Umbilical cord (tissue), 2 donors: ENCODE results near the gene ZNF692. TPM values are rescaled to one million over a fixed set of nuclear protein-coding genes. Genes with fewer than 3 reads are reported as not detected.

ENCODE experiments used
- DNase-seq: peaks from one replicate; pipeline ENCODE4 v3.0.0-alpha.2; 2015; ENCODE audit warnings: low spot score
- total RNA-seq: library from RNA; depleted of rRNA; stranded (reverse); fragments of >200 nt; gene quantifications from one replicate; pipeline ENCODE4 v1.2.3, GENCODE V29; 2014; ENCODE audit warnings: low replicate concordance; ENCODE audit not compliant: insufficient read depth

ZNF692 gene
- total RNA-seq, 1 donor from 2014 or later, result 40.0 TPM

- no peak for DNase-seq
These were observed 33.3 kb downstream of the ZNF692 start for GRCh38 chr1:248825573-248825908.

GRCh38 chr1:248825136-248825535 lies 33.7 kb downstream of the ZNF692 start:
- no peak for DNase-seq

- no peak for DNase-seq
These were observed 34.2 kb downstream of the ZNF692 start for GRCh38 chr1:248824701-248825100.

- no peak for DNase-seq
These were observed 34.6 kb downstream of the ZNF692 start for GRCh38 chr1:248824301-248824700.

GRCh38 chr1:248823517-248824001 lies 35.3 kb downstream of the ZNF692 start:
- DNase-seq, result no peak

- DNase-seq, result no peak
These were observed 36.5 kb downstream of the ZNF692 start for GRCh38 chr1:248822148-248823032.

- no peak for DNase-seq
These were observed 37.2 kb downstream of the ZNF692 start for GRCh38 chr1:248821641-248822040.

GRCh38 chr1:248821101-248821500 lies 37.8 kb downstream of the ZNF692 start:
- DNase-seq, result no peak

GRCh38 chr1:248820041-248820585 lies 38.8 kb downstream of the ZNF692 start:
- no peak for DNase-seq

GRCh38 chr1:248818505-248819374 lies 40.1 kb downstream of the ZNF692 start:
- no peak for DNase-seq

GRCh38 chr1:248817065-248817464 lies 41.8 kb downstream of the ZNF692 start:
- DNase-seq, result no peak

GRCh38 chr1:248816042-248816851 lies 42.6 kb downstream of the ZNF692 start:
- no peak for DNase-seq

- no peak for DNase-seq
These were observed 43.4 kb downstream of the ZNF692 start for GRCh38 chr1:248815407-248816034.

- DNase-seq, result no peak
These were observed 44.5 kb downstream of the ZNF692 start for GRCh38 chr1:248814351-248814750.

- DNase-seq, result no peak
These were observed 45.3 kb downstream of the ZNF692 start for GRCh38 chr1:248813546-248813945.

- DNase-seq, result no peak
These were observed 46.0 kb downstream of the ZNF692 start for GRCh38 chr1:248812736-248813425.

GRCh38 chr1:248811514-248812490 lies 47.1 kb downstream of the ZNF692 start:
- DNase-seq, result no peak

GRCh38 chr1:248810727-248811513 lies 48.0 kb downstream of the ZNF692 start:
- no peak for DNase-seq
